ENCODE results near the gene SPINDOC. TPM values are rescaled to one million over a fixed set of nuclear protein-coding genes. Genes with fewer than 3 reads are reported as not detected.
"Not testable (repeated sequence)": the region's sequence is repeated elsewhere in the genome, so short reads cannot be mapped to it uniquely, and the experiment has no call there.

Gene SPINDOC
- total RNA-seq, 1 donor from 2014 or later = 20.8 TPM

DNA sequence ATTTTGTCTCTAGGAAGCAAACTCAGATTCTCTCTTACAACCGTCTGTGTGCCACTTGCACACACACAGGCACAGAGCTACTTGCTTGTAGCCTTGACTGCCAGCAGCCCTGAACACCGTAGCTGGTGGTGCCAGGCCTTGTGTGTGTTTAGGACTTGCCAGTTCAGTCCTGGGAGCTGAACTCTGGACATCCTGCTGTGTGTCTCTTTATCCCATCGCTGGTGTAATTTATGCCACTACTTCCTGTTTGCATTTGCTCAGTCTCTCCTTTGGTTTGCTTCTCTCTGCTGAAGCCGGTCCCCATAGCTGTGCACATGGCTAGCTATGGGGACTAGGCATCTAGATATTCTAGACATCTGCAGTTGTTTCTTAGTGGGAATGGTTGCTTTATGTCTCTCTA, 49.7 kb downstream of the SPINDOC start:
- Mint-ChIP-seq H3K27me3 (no peaks in the 10 kb centered on the region), H3K36me3 (ENCODE audit: low read depth) (peaks cover 47% of the 10 kb centered on the region), H3K4me3 (no peak overlapping the region), H3K9me3 (no peaks in the 10 kb centered on the region), H3K4me1 (peaks cover 47% of the 10 kb centered on the region), H3K27ac (no peak overlapping the region)
- no peak for DNase-seq
- TF ChIP-seq, protein P1, sequence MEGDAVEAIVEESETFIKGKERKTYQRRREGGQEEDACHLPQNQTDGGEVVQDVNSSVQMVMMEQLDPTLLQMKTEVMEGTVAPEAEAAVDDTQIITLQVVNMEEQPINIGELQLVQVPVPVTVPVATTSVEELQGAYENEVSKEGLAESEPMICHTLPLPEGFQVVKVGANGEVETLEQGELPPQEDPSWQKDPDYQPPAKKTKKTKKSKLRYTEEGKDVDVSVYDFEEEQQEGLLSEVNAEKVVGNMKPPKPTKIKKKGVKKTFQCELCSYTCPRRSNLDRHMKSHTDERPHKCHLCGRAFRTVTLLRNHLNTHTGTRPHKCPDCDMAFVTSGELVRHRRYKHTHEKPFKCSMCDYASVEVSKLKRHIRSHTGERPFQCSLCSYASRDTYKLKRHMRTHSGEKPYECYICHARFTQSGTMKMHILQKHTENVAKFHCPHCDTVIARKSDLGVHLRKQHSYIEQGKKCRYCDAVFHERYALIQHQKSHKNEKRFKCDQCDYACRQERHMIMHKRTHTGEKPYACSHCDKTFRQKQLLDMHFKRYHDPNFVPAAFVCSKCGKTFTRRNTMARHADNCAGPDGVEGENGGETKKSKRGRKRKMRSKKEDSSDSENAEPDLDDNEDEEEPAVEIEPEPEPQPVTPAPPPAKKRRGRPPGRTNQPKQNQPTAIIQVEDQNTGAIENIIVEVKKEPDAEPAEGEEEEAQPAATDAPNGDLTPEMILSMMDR (IDR thresholded peaks at IDR 0.05) = no peak
- intact Hi-C loops (cut with micrococcal nuclease) = no loop called here
- no peak for ATAC-seq (ENCODE audit: low read depth)
- POLR2A ChIA-PET = interaction anchor here (0.7 kb wide), 1 partner anchor 65 kb away, joined by 3 read pairs; no protein-coding TSS in a partner anchor
- CTCF ChIA-PET = interaction anchor here (1.3 kb wide), 1 partner anchor 15 kb away, joined by 3 read pairs; no protein-coding TSS in a partner anchor

DNA sequence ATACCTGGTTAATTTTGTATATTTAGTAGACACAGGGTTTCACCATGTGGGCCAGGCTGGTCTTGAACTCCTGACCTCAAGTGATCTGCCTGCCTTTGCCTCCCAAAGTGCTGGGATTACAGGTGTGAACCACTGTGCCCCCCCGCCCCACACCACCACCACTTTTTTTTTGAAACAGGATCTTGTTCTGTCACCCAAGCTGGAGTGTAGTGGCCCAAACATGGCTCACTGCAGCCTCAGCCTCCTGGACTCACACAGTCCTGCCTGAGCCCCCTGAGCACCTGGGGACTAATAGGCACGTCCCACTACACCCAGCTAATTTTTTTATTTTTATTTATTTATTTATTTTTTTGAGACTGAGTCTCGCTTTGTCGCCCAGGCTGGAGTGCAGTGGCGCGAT, 50.4 kb downstream of the SPINDOC start:
- intact Hi-C loops (cut with micrococcal nuclease); ATAC-seq (ENCODE audit: low read depth); DNase-seq; H3K27ac Mint-ChIP-seq; H3K4me3 Mint-ChIP-seq; H3K27me3 Mint-ChIP-seq; POLR2A ChIA-PET; H3K9me3 Mint-ChIP-seq: not testable (repeated sequence)
- CTCF ChIA-PET = interaction anchor here (0.6 to 1.3 kb wide), 2 partner anchors 11 to 16 kb away, joined by 3 read pairs; no protein-coding TSS in a partner anchor
- peaks cover 51% of the 10 kb centered on the region for H3K4me1 Mint-ChIP-seq
- H3K36me3 Mint-ChIP-seq (ENCODE audit: low read depth) = peaks cover 52% of the 10 kb centered on the region

DNA sequence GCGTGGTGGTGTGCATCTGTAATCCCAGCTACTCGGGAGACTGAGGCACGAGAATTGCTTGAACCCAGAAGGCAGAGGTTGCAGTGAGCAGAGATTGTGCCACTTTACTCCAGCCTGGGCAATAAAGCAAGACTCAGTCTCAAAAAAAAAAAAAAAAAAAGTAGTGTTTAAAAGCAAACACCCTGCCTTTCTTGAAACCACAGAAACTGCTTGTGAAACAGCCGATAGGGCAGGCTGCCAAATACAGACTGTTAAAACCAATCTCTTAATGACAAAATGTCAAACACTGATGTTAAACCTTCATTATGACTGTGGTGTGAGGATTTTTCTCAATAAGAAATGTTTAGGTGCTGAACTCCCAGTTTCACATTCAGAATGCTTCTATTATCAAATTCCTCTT, 53.0 kb downstream of the SPINDOC start:
- Mint-ChIP-seq H3K27ac (peak overlapping the region; percentile 61), H3K4me1 (peaks cover 67% of the 10 kb centered on the region), H3K27me3 (no peaks in the 10 kb centered on the region), H3K9me3 (no peaks in the 10 kb centered on the region), H3K36me3 (ENCODE audit: low read depth) (peaks cover 54% of the 10 kb centered on the region), H3K4me3 (no peak overlapping the region)
- TF ChIP-seq, protein P1 (IDR thresholded peaks at IDR 0.05) = no peak
- intact Hi-C loops (cut with micrococcal nuclease) = no loop called here
- DNase-seq = no peak
- ChIA-PET POLR2A (interaction anchor here (0.7 kb wide), 1 partner anchor 925 kb away, joined by 7 read pairs; no protein-coding TSS in a partner anchor), CTCF (interaction anchor here (1.2 kb wide), 1 partner anchor 30 kb away, joined by 5 read pairs; no protein-coding TSS in a partner anchor)
- ATAC-seq (ENCODE audit: low read depth) = peak; percentile 67

DNA sequence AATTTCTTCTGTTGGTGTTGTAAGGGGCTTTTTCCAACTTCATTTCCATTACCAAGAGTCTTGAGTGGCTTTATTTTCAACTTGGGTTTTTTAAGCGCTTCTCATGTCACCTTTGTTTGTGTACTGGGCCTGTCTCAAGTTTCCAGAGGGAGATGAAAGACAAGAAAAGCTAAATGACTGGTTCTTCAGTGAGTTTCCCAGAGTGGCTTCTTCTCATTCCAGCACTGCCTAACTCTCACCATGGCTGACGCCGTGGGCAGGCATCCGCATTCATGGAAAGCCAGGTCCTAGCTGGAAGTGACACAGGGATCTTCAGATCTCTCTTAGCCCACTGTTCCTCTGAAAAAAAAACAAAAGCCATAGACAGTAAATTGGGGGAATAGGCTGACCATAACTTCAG, 54.3 kb downstream of the SPINDOC start:
- Mint-ChIP-seq H3K36me3 (ENCODE audit: low read depth) (peaks cover 48% of the 10 kb centered on the region), H3K4me3 (no peak overlapping the region), H3K27me3 (no peaks in the 10 kb centered on the region), H3K27ac (no peak overlapping the region), H3K9me3 (no peaks in the 10 kb centered on the region), H3K4me1 (peaks cover 73% of the 10 kb centered on the region)
- TF ChIP-seq, protein P1 (IDR thresholded peaks at IDR 0.05) = no peak
- CTCF ChIA-PET = no interaction called here
- POLR2A ChIA-PET = no interaction called here
- no peak for ATAC-seq (ENCODE audit: low read depth)
- intact Hi-C loops (cut with micrococcal nuclease) = no loop called here
- DNase-seq = no peak

DNA sequence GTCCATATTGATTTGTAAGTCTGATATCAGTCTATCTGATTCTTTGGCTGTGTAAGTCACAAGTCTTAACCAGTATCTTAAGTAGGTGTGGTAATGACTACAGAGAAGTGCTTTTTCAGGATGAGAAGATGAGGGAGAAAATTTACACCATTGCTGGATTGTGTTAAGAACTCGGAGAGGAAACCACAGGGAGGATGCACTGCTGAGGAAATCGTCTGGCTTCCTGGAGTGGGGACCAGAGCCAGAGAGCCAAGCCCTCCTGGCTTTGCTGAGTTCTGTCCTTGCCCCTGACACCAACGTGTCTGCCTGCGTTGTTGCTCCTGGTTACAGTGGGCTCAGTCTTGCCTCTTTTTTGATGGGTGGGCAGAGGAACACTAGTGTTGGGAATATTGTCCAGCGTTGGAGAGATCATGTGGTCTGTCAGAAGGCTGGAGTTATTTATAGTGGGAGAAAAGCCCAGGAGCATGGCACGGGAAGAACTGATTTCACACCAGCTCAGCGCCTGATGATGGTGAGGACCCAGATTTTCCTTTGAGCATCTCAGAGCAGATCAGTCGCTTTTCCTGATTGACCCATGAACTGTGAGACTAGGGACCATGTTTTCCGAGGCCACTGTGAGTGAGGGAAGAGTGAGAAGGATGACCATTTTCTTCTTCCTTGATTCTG, 55.3 kb downstream of the SPINDOC start:
- peaks cover 73% of the 10 kb centered on the region for H3K4me1 Mint-ChIP-seq
- H3K27me3 Mint-ChIP-seq = no peaks in the 10 kb centered on the region
- ChIA-PET POLR2A (interaction anchor here (1.5 kb wide), 1 partner anchor 19 kb away, joined by 3 read pairs; no protein-coding TSS in a partner anchor), CTCF (no interaction called here)
- intact Hi-C loops (cut with micrococcal nuclease) = no loop called here
- H3K27ac Mint-ChIP-seq = peak overlapping the region; percentile 32
- TF ChIP-seq, protein P1 (IDR thresholded peaks at IDR 0.05) = no peak
- H3K36me3 Mint-ChIP-seq (ENCODE audit: low read depth) = peaks cover 47% of the 10 kb centered on the region
- ATAC-seq (ENCODE audit: low read depth) (no peak), DNase-seq (no peak)
- H3K4me3 Mint-ChIP-seq = no peak overlapping the region
- no peaks in the 10 kb centered on the region for H3K9me3 Mint-ChIP-seq
